HG03060 (cell line): Measurements from ENCODE around the gene PLXND1.
"Not testable (repeated sequence)": the region's sequence is repeated elsewhere in the genome, so short reads cannot be mapped to it uniquely, and the experiment has no call there.

ENCODE experiments used
- ATAC-seq: cut with Tn5 transposase; IDR thresholded peaks from one replicate; pipeline ENCODE4 v1.9.1; 2021; ENCODE audit warnings: low read depth, moderate number of reproducible peaks; ENCODE audit not compliant: unreplicated experiment

Gene PLXND1

GRCh38 chr3:129614927-129615363 lies 8.5 kb upstream of the PLXND1 start:
- ATAC-seq = no peak

GRCh38 chr3:129614435-129614834 lies 8.0 kb upstream of the PLXND1 start:
- ATAC-seq = no peak

- no peak for ATAC-seq
Measured at GRCh38 chr3:129613367-129613740, 6.9 kb upstream of the PLXND1 start.

- no peak for ATAC-seq
Measured at GRCh38 chr3:129612534-129613366, 6.3 kb upstream of the PLXND1 start.

GRCh38 chr3:129611812-129612533 lies 5.5 kb upstream of the PLXND1 start:
- ATAC-seq = no peak

- ATAC-seq = no peak
Measured at GRCh38 chr3:129611446-129611800, 4.9 kb upstream of the PLXND1 start.

- not testable (repeated sequence) for ATAC-seq
Measured at GRCh38 chr3:129610794-129611445, 4.4 kb upstream of the PLXND1 start.

GRCh38 chr3:129610276-129610675 lies 3.8 kb upstream of the PLXND1 start:
- ATAC-seq = no peak

GRCh38 chr3:129609591-129610182 lies 3.2 kb upstream of the PLXND1 start:
- no peak for ATAC-seq

GRCh38 chr3:129608936-129609590 lies 2.6 kb upstream of the PLXND1 start:
- no peak for ATAC-seq

GRCh38 chr3:129608087-129608935 lies 1.8 kb upstream of the PLXND1 start:
- no peak for ATAC-seq

GRCh38 chr3:129607391-129608068 lies 1.1 kb upstream of the PLXND1 start:
- ATAC-seq = no peak

- no peak for ATAC-seq
Measured at GRCh38 chr3:129605922-129606635, 397 bp downstream of the PLXND1 start.

- ATAC-seq = no peak
Measured at GRCh38 chr3:129605203-129605921, 1.1 kb downstream of the PLXND1 start.

- ATAC-seq = no peak
Measured at GRCh38 chr3:129604767-129605166, 1.7 kb downstream of the PLXND1 start.

GRCh38 chr3:129603991-129604749 lies 2.3 kb downstream of the PLXND1 start:
- no peak for ATAC-seq

- no peak for ATAC-seq
Measured at GRCh38 chr3:129603561-129603942, 2.9 kb downstream of the PLXND1 start.
